ENCODE measurements around the gene FGF19. TPM values are rescaled to one million over a fixed set of nuclear protein-coding genes. Genes with fewer than 3 reads are reported as not detected.

The FGF19 gene
- total RNA-seq, 1 experiment from 2014 or later, result 7.4 TPM

DNA sequence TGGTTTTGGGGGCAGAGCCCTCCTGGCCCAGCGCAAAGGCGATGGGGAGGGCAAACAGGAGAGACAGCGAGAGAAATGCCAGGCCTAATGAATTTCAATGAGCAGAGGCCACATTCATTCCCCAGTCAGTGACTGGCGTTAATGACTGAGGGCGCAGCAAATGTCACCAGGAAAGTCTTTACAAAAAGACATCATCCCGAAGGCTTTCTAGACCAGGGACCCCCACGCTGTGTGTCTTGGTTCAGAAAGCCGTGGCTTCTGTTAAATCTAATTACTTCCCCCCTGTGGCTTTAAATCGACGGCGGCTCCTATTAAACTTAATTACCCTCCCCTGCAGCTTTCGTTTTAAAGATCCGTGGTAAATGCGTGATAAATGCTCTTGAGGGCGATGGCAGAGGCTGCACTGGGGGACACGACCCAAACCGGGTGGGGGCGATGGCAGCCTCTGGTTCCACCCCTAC lies 1.6 kb upstream of the FGF19 start:
- no peak overlapping the region for H3T11ph ChIP-seq (ENCODE audit: low read length)
- no peaks in the 10 kb centered on the region for H3K79me2 ChIP-seq (ENCODE audit: insufficient read depth, low read length)
- peaks cover 6% of the 10 kb centered on the region; the same call in 1 of the 2 replicates for H3K4me1 ChIP-seq (ENCODE audit: insufficient read depth, low read length)
- H3K4ac ChIP-seq (ENCODE audit: low read depth, low read length), result no peak overlapping the region
- H2AK5ac ChIP-seq (ENCODE audit: insufficient read length, low read length), result no peak overlapping the region
- H2AFZ ChIP-seq (ENCODE audit: low read length), result no peak overlapping the region
- DNase-seq, result no peak
- no peaks in the 10 kb centered on the region for H3K9me3 ChIP-seq (ENCODE audit: control insufficient read depth, low read depth, low read length)
- H3K18ac ChIP-seq (ENCODE audit: insufficient read length, low read depth, low read length), result no peak overlapping the region
- H3K4me2 ChIP-seq (ENCODE audit: insufficient read depth, insufficient read length, low read length), result peak overlapping the region; percentile 64
- no peak overlapping the region for H3K14ac ChIP-seq (ENCODE audit: insufficient read depth, low read length)
- no peak overlapping the region for H2BK15ac ChIP-seq (ENCODE audit: low read depth, low read length)
- H3K23me2 ChIP-seq (ENCODE audit: insufficient read length, low read depth, low read length, poor library complexity, severe bottlenecking), result peaks cover 22% of the 10 kb centered on the region
- peaks cover 2% of the 10 kb centered on the region for H4K20me1 ChIP-seq (ENCODE audit: control insufficient read depth, insufficient read depth, insufficient read length)
- H3K36me3 Mint-ChIP-seq (ENCODE audit: insufficient read depth in 1 of 3, low read depth in 3 of 3), result no peaks in the 10 kb centered on the region
- H4K5ac ChIP-seq (ENCODE audit: insufficient read length, low read depth, low read length), result no peak overlapping the region
- no peak overlapping the region for H2BK120ac ChIP-seq (ENCODE audit: low read depth, low read length, poor library complexity, severe bottlenecking)
- TF ChIP-seq, protein P1, sequence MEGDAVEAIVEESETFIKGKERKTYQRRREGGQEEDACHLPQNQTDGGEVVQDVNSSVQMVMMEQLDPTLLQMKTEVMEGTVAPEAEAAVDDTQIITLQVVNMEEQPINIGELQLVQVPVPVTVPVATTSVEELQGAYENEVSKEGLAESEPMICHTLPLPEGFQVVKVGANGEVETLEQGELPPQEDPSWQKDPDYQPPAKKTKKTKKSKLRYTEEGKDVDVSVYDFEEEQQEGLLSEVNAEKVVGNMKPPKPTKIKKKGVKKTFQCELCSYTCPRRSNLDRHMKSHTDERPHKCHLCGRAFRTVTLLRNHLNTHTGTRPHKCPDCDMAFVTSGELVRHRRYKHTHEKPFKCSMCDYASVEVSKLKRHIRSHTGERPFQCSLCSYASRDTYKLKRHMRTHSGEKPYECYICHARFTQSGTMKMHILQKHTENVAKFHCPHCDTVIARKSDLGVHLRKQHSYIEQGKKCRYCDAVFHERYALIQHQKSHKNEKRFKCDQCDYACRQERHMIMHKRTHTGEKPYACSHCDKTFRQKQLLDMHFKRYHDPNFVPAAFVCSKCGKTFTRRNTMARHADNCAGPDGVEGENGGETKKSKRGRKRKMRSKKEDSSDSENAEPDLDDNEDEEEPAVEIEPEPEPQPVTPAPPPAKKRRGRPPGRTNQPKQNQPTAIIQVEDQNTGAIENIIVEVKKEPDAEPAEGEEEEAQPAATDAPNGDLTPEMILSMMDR (conservative IDR thresholded peaks at IDR 0.05), result no peak
- H3K56ac ChIP-seq (ENCODE audit: insufficient read length, low read depth, low read length), result no peak overlapping the region
- H3K23ac ChIP-seq (ENCODE audit: insufficient read length, low read depth, low read length), result no peak overlapping the region
- no peak overlapping the region for H3K9ac ChIP-seq (ENCODE audit: extremely low read depth, insufficient read length, low read length)
- peaks cover 2% of the 10 kb centered on the region; the same call in 1 of the 2 replicates for H3K27me3 ChIP-seq (ENCODE audit: insufficient read depth, low read length)
- no peak overlapping the region; a peak in 1 of 7 replicates for H3K27ac Mint-ChIP-seq
- peak overlapping the region; percentile 71 to 80; a peak in 4 of 5 replicates for H3K4me3 Mint-ChIP-seq
- no peak overlapping the region for H2BK5ac ChIP-seq (ENCODE audit: insufficient read length, low read length)
- H2BK12ac ChIP-seq (ENCODE audit: insufficient read length, low read depth, low read length), result no peak overlapping the region
- no CpG with 5 or more reads among the region's 18 CpGs for WGBS (ENCODE audit: extremely low coverage, insufficient read length, low lambda C conversion rate)
- peaks cover 40% of the 10 kb centered on the region for H3K27me3 Mint-ChIP-seq (ENCODE audit: low read depth)
- no peak overlapping the region for H4K91ac ChIP-seq (ENCODE audit: insufficient read length, low read depth, low read length)
- no peak overlapping the region for H2BK20ac ChIP-seq (ENCODE audit: low read depth, low read length, poor library complexity, severe bottlenecking)
- H4K8ac ChIP-seq (replicated peaks; ENCODE audit: insufficient read length, low read depth, low read length), result no peak overlapping the region
- no peak overlapping the region for H3K27ac ChIP-seq (ENCODE audit: insufficient read length, low read depth, low read length)
- H3K79me1 ChIP-seq (ENCODE audit: insufficient read depth, low read depth, low read length, poor library complexity, severe bottlenecking), result no peaks in the 10 kb centered on the region
- H3K4me1 Mint-ChIP-seq, result peaks cover 32 to 43% of the 10 kb centered on the region in 2 experiments
- no peaks in the 10 kb centered on the region for H3K9me3 Mint-ChIP-seq
